PFSK-1 (cell line): ENCODE results near the gene FGA.

ENCODE experiments used
- POLR2AphosphoS5 ChIP-seq: IDR thresholded peaks from 2 replicates; pipeline ENCODE4 v1.6.1; 2012; ENCODE audit warnings: low read depth, mild to moderate bottlenecking, control low read depth, low read length, moderate library complexity
- TF ChIP-seq, protein P1 (sequence below), 2 experiments: IDR thresholded peaks; 2 replicates each; pipeline versions ENCODE4 v1.6.1 to v1.8.0; 2011 to 2012; ENCODE audit warnings: low read depth in 2 of 2, low read length in 2 of 2, control low read depth in 1 of 2, inconsistent platforms in 1 of 2, mild to moderate bottlenecking in 1 of 2, moderate library complexity in 1 of 2; ENCODE audit not compliant: insufficient read depth in 1 of 2

DNA sequence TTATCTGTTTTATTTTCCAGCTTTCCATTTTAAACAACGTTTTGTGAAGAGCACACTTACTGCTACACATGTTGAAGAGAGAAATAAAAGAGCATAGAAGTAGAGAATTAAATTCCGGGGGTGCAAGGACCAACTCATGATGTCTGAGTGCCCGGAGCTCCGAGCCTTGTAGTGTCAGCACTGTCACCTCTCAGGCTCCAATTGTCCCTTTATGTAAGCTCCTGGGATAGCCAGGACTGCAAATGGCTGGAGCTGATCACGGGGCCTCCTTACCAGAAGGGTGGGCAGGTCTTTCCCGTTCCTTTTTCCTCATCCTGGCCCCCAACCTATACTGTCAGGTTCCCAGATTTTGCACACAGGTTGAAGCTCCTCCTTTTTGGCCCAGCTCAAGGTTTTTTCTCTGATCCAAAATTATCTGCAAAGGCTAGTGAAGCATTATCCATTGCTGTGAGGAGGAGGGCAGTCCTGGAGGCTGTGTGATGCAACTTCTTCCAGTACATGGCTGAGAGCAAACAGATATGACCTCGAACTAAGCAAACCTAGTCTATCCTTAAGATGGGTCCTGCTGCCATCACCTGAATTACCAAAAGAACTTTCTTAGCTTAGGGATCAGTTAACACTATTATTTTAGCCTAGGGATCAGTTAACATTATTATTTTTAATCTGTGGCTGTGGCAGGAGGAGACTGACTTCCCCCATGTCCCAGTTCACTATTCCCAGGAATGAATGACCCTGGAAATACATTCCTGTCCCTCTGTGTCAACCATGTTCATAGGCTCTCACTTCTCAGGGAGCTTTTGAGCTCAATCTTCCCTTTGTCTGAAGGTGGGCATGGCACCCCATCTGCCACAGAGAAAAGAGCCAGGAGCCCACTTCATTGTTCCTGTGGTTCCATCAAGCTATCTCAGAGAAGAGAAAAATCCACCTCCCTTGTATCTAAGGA lies 22.2 kb upstream of the FGA start, which contains the start of gene FGG:
- TF ChIP-seq POLR2AphosphoS5: no peak
- TF ChIP-seq, protein P1, sequence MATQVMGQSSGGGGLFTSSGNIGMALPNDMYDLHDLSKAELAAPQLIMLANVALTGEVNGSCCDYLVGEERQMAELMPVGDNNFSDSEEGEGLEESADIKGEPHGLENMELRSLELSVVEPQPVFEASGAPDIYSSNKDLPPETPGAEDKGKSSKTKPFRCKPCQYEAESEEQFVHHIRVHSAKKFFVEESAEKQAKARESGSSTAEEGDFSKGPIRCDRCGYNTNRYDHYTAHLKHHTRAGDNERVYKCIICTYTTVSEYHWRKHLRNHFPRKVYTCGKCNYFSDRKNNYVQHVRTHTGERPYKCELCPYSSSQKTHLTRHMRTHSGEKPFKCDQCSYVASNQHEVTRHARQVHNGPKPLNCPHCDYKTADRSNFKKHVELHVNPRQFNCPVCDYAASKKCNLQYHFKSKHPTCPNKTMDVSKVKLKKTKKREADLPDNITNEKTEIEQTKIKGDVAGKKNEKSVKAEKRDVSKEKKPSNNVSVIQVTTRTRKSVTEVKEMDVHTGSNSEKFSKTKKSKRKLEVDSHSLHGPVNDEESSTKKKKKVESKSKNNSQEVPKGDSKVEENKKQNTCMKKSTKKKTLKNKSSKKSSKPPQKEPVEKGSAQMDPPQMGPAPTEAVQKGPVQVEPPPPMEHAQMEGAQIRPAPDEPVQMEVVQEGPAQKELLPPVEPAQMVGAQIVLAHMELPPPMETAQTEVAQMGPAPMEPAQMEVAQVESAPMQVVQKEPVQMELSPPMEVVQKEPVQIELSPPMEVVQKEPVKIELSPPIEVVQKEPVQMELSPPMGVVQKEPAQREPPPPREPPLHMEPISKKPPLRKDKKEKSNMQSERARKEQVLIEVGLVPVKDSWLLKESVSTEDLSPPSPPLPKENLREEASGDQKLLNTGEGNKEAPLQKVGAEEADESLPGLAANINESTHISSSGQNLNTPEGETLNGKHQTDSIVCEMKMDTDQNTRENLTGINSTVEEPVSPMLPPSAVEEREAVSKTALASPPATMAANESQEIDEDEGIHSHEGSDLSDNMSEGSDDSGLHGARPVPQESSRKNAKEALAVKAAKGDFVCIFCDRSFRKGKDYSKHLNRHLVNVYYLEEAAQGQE (IDR thresholded peaks at IDR 0.05; ENCODE audit: insufficient read depth in 1 of 2, low read depth in 2 of 2, low read length in 2 of 2): no peak
